ENCODE data around the gene MLKL.

Gene MLKL

GRCh38 chr16:74700438-74701225 lies at the start of gene MLKL:
Gene MLKL (minus strand): TSS chr16:74700862. CDS start chr16:74695757, 5,105 bp downstream.
- peak; percentile 31 to 38 for DNase-seq (ENCODE audit: low read depth in 2 of 2)

GRCh38 chr16:74749291-74750055 lies 48.8 kb upstream of the MLKL start:
- DNase-seq (ENCODE audit: low read depth in 2 of 2): no peak

- no peak for DNase-seq (ENCODE audit: low read depth in 2 of 2)
These were observed 48.0 kb upstream of the MLKL start for GRCh38 chr16:74748616-74749026.

- no peak for DNase-seq (ENCODE audit: low read depth in 2 of 2)
These were observed 47.3 kb upstream of the MLKL start for GRCh38 chr16:74747716-74748615.

- DNase-seq (ENCODE audit: low read depth in 2 of 2): no peak
These were observed 45.3 kb upstream of the MLKL start for GRCh38 chr16:74745926-74746325.

GRCh38 chr16:74745109-74745615 lies 44.5 kb upstream of the MLKL start:
- DNase-seq (ENCODE audit: low read depth in 2 of 2): no peak

GRCh38 chr16:74744566-74744965 lies 43.9 kb upstream of the MLKL start:
- no peak for DNase-seq (ENCODE audit: low read depth in 2 of 2)

- no peak for DNase-seq (ENCODE audit: low read depth in 2 of 2)
These were observed 43.1 kb upstream of the MLKL start for GRCh38 chr16:74743668-74744299.

- no peak for DNase-seq (ENCODE audit: low read depth in 2 of 2)
These were observed 42.5 kb upstream of the MLKL start for GRCh38 chr16:74743045-74743667.

GRCh38 chr16:74742051-74742481 lies 41.4 kb upstream of the MLKL start:
- no peak for DNase-seq (ENCODE audit: low read depth in 2 of 2)

GRCh38 chr16:74740795-74741304 lies 40.2 kb upstream of the MLKL start:
- DNase-seq (ENCODE audit: low read depth in 2 of 2): no peak

- DNase-seq (ENCODE audit: low read depth in 2 of 2): no peak
These were observed 38.6 kb upstream of the MLKL start for GRCh38 chr16:74739275-74739674.

- DNase-seq (ENCODE audit: low read depth in 2 of 2): no peak
These were observed 38.2 kb upstream of the MLKL start for GRCh38 chr16:74738816-74739215.

GRCh38 chr16:74738113-74738541 lies 37.5 kb upstream of the MLKL start:
- no peak for DNase-seq (ENCODE audit: low read depth in 2 of 2)

- DNase-seq (ENCODE audit: low read depth in 2 of 2): no peak
These were observed 36.9 kb upstream of the MLKL start for GRCh38 chr16:74737521-74737920.

- DNase-seq (ENCODE audit: low read depth in 2 of 2): no peak
These were observed 36.0 kb upstream of the MLKL start for GRCh38 chr16:74736531-74737157.

GRCh38 chr16:74735554-74735953 lies 34.9 kb upstream of the MLKL start:
- no peak for DNase-seq (ENCODE audit: low read depth in 2 of 2)

GRCh38 chr16:74735162-74735452 lies 34.4 kb upstream of the MLKL start:
- DNase-seq (ENCODE audit: low read depth in 2 of 2): no peak

- DNase-seq (ENCODE audit: low read depth in 2 of 2): no peak
These were observed 33.9 kb upstream of the MLKL start for GRCh38 chr16:74734361-74735161.
